H9 (cell line): Measurements from ENCODE around the gene EPB41L2. TPM values are rescaled to one million over a fixed set of nuclear protein-coding genes. Genes with fewer than 3 reads are reported as not detected.
A peak's percentile ranks its signal among the peaks of the same experiment; 100 is the strongest.

Source experiments
- DNase-seq: peaks from one replicate; pipeline ENCODE4 v3.0.0-alpha.2; 2017
- H2AFZ ChIP-seq: one replicate; pipeline ENCODE4 v1.6.1; 2013; ENCODE audit warnings: mild to moderate bottlenecking, low read length, control low read depth, moderate library complexity
- H2AK5ac ChIP-seq: 2 replicates; pipeline ENCODE4 v1.6.1; 2013; ENCODE audit warnings: low read length, control low read depth, mixed read lengths; ENCODE audit not compliant: insufficient read length
- H2BK120ac ChIP-seq: one replicate; pipeline ENCODE4 v1.6.1; 2013; ENCODE audit warnings: low read depth, mild to moderate bottlenecking, low read length, control low read depth, inconsistent platforms; ENCODE audit not compliant: poor library complexity, severe bottlenecking
- H2BK12ac ChIP-seq: 2 replicates; pipeline ENCODE4 v1.6.1; 2013; ENCODE audit warnings: low read length, control low read depth, mixed read lengths, low read depth; ENCODE audit not compliant: insufficient read length
- H2BK15ac ChIP-seq: 2 replicates; pipeline ENCODE4 v1.6.1; 2013; ENCODE audit warnings: low read depth, low read length, control low read depth
- H2BK20ac ChIP-seq: one replicate; pipeline ENCODE4 v1.6.1; 2013; ENCODE audit warnings: low read depth, mild to moderate bottlenecking, low read length, control low read depth, inconsistent platforms; ENCODE audit not compliant: poor library complexity, severe bottlenecking
- H2BK5ac ChIP-seq: 2 replicates; pipeline ENCODE4 v1.6.1; 2013; ENCODE audit warnings: low read length, control low read depth, mixed read lengths; ENCODE audit not compliant: insufficient read length
- H3K14ac ChIP-seq: 2 replicates; pipeline ENCODE4 v1.6.1; 2013; ENCODE audit warnings: low read length, control low read depth; ENCODE audit not compliant: insufficient read depth
- H3K18ac ChIP-seq: 2 replicates; pipeline ENCODE4 v1.6.1; 2013; ENCODE audit warnings: low read depth, mild to moderate bottlenecking, mixed read lengths, low read length, control low read depth; ENCODE audit not compliant: insufficient read length
- H3K23ac ChIP-seq: 2 replicates; pipeline ENCODE4 v1.6.1; 2013; ENCODE audit warnings: low read length, control low read depth, mixed read lengths, low read depth; ENCODE audit not compliant: insufficient read length
- H3K23me2 ChIP-seq: 2 replicates; pipeline ENCODE4 v1.6.1; 2013; ENCODE audit warnings: low read depth, mild to moderate bottlenecking, mixed read lengths, low read length, control low read depth; ENCODE audit not compliant: insufficient read length, poor library complexity, severe bottlenecking
- H3K27ac ChIP-seq: 2 replicates; pipeline ENCODE4 v1.5.1; 2013; ENCODE audit warnings: low read length, control low read depth, mixed read lengths, low read depth; ENCODE audit not compliant: insufficient read length
- H3K27me3 ChIP-seq: 2 replicates; pipeline ENCODE4 v1.6.1; 2013; ENCODE audit warnings: low read length, control low read depth, inconsistent platforms; ENCODE audit not compliant: insufficient read depth
- H3K4ac ChIP-seq: 2 replicates; pipeline ENCODE4 v1.6.1; 2013; ENCODE audit warnings: low read depth, mild to moderate bottlenecking, control low read depth, inconsistent platforms, low read length, moderate library complexity
- H3K4me1 ChIP-seq: 2 replicates; pipeline ENCODE4 v1.6.1; 2013; ENCODE audit warnings: low read length, control low read depth, inconsistent platforms; ENCODE audit not compliant: insufficient read depth
- H3K4me2 ChIP-seq: 2 replicates; pipeline ENCODE4 v1.6.1; 2013; ENCODE audit warnings: low read length, control low read depth, mixed read lengths; ENCODE audit not compliant: insufficient read length, insufficient read depth
- H3K56ac ChIP-seq: 2 replicates; pipeline ENCODE4 v1.6.1; 2013; ENCODE audit warnings: low read depth, mild to moderate bottlenecking, mixed read lengths, low read length, control low read depth; ENCODE audit not compliant: insufficient read length
- H3K79me1 ChIP-seq: 2 replicates; pipeline ENCODE4 v1.6.1; 2013; ENCODE audit warnings: low read depth, mild to moderate bottlenecking, moderate library complexity, low read length, control low read depth, inconsistent platforms; ENCODE audit not compliant: insufficient read depth, poor library complexity, severe bottlenecking
- H3K79me2 ChIP-seq: 2 replicates; pipeline ENCODE4 v1.6.1; 2013; ENCODE audit warnings: low read length, control low read depth, inconsistent platforms; ENCODE audit not compliant: insufficient read depth
- H3K9ac ChIP-seq: 2 replicates; pipeline ENCODE4 v1.6.1; 2013; ENCODE audit warnings: low read length, control low read depth, mixed read lengths; ENCODE audit not compliant: insufficient read length; ENCODE audit errors: extremely low read depth
- H3K9me3 ChIP-seq: one replicate; pipeline ENCODE4 v1.6.1; 2013; ENCODE audit warnings: low read depth, low read length, inconsistent platforms; ENCODE audit not compliant: control insufficient read depth
- H3T11ph ChIP-seq: one replicate; pipeline ENCODE4 v1.6.1; 2013; ENCODE audit warnings: mild to moderate bottlenecking, low read length, control low read depth, inconsistent platforms
- H4K20me1 ChIP-seq: one replicate; pipeline ENCODE4 v1.6.1; 2013; ENCODE audit not compliant: control insufficient read depth, insufficient read length, insufficient read depth
- H4K5ac ChIP-seq: 2 replicates; pipeline ENCODE4 v1.6.1; 2013; ENCODE audit warnings: low read depth, mild to moderate bottlenecking, mixed read lengths, low read length, control low read depth; ENCODE audit not compliant: insufficient read length
- H4K8ac ChIP-seq: replicated peaks from 2 replicates; pipeline ENCODE4 v1.6.1; 2013; ENCODE audit warnings: low read length, control low read depth, mixed read lengths, low read depth; ENCODE audit not compliant: insufficient read length
- H4K91ac ChIP-seq: 2 replicates; pipeline ENCODE4 v1.6.1; 2013; ENCODE audit warnings: low read depth, mild to moderate bottlenecking, moderate library complexity, mixed read lengths, low read length, control low read depth; ENCODE audit not compliant: insufficient read length
- H3K27ac Mint-ChIP-seq, 3 experiments: 2 replicates in 2 of 3; 3 replicates in 1 of 3; pipeline ENCODE4 v1.8.0; 2020 to 2021; ENCODE audit warnings: mixed read lengths in 3 of 3, mild to moderate bottlenecking in 1 of 3, moderate library complexity in 1 of 3
- H3K27me3 Mint-ChIP-seq: 2 replicates; pipeline ENCODE4 v1.8.0; 2021; ENCODE audit warnings: low read depth, mild to moderate bottlenecking, moderate library complexity, mixed read lengths
- H3K36me3 Mint-ChIP-seq, 3 experiments: 2 replicates in 2 of 3; 3 replicates in 1 of 3; pipeline ENCODE4 v1.8.0; 2020 to 2021; ENCODE audit warnings: low read depth in 3 of 3, mixed read lengths in 3 of 3; ENCODE audit not compliant: insufficient read depth in 1 of 3
- H3K4me1 Mint-ChIP-seq, 2 experiments: 2 replicates each; pipeline ENCODE4 v1.8.0; 2020; ENCODE audit warnings: mixed read lengths in 2 of 2
- H3K4me3 Mint-ChIP-seq, 2 experiments: 2 replicates in 1 of 2; 3 replicates in 1 of 2; pipeline ENCODE4 v1.8.0; 2020 to 2021; ENCODE audit warnings: mild to moderate bottlenecking in 2 of 2, mixed read lengths in 2 of 2, moderate library complexity in 1 of 2
- H3K9me3 Mint-ChIP-seq, 2 experiments: 2 replicates in 1 of 2; 3 replicates in 1 of 2; pipeline ENCODE4 v1.8.0; 2020; ENCODE audit warnings: mild to moderate bottlenecking in 2 of 2, mixed read lengths in 2 of 2, moderate library complexity in 1 of 2
- WGBS: extraction: QIAGEN DNeasy Blood & Tissue Kit; methylation state at CpG from one replicate; pipeline ENCODE4 v1.1.7; 2013; ENCODE audit warnings: missing lambda C conversion rate, low lambda C conversion rate, mixed read lengths; ENCODE audit not compliant: insufficient read length; ENCODE audit errors: extremely low coverage; 5-methylcytosine and 5-hydroxymethylcytosine counted together
- total RNA-seq: library from RNA; stranded (reverse); gene quantifications from 2 replicates; pipeline ENCODE4 v1.2.1, GENCODE V29; 2021
- TF ChIP-seq, protein P1 (sequence below): fragments of 200-600 bp; sonication (generic); conservative IDR thresholded peaks from 3 replicates; pipeline ENCODE4 v1.8.0; 2021; ENCODE audit warnings: antibody characterized with exemption, mild to moderate bottlenecking

Gene EPB41L2
- total RNA-seq, 1 experiment from 2014 or later, result 90.2 TPM

DNA sequence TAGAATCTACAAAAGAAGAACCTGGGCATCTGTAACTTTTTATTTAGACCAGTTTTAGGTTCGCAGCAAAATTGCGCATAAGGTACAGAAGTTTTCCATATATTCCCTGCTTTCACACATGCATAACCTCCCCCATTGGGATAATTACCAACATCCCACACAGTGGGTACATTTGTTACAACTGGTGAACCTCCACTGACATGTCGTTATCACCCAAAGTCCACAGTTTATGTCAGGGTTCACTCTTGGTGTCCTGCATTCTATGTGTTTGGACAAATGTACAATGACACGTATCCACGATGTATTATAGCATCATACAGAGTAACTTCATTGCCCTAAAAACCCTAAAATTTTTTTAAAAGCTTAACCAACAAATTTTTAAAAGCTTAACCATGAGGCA, 126.1 kb downstream of the EPB41L2 start:
- Histone ChIP-seq H3K9me3 (no peaks in the 10 kb centered on the region), H2BK12ac (no peak overlapping the region), H2AK5ac (no peak overlapping the region), H3K79me1 (no peaks in the 10 kb centered on the region), H3K18ac (no peak overlapping the region), H3K27me3 (no peaks in the 10 kb centered on the region), H4K8ac (no peak overlapping the region), H3K56ac (no peak overlapping the region), H4K5ac (no peak overlapping the region), H3T11ph (no peak overlapping the region), H2BK15ac (no peak overlapping the region), H3K23me2 (no peaks in the 10 kb centered on the region), H2BK120ac (no peak overlapping the region), H2BK5ac (no peak overlapping the region), H3K23ac (no peak overlapping the region), H3K4ac (no peak overlapping the region), H4K91ac (no peak overlapping the region), H3K14ac (no peak overlapping the region), H3K4me2 (no peak overlapping the region), H3K27ac (no peak overlapping the region), H3K79me2 (peaks cover 2% of the 10 kb centered on the region; the same call in 1 of the 2 replicates), H2AFZ (no peak overlapping the region), H2BK20ac (no peak overlapping the region), H3K9ac (no peak overlapping the region), H4K20me1 (no peaks in the 10 kb centered on the region), H3K4me1 (peaks cover 4% of the 10 kb centered on the region; the same call in 1 of the 2 replicates)
- Mint-ChIP-seq H3K9me3 (no peaks in the 10 kb centered on the region), H3K27me3 (no peaks in the 10 kb centered on the region), H3K27ac (peak overlapping the region in 1 of 3 experiments; percentile 37; a peak in 1 of 7 replicates), H3K36me3 (no peaks in the 10 kb centered on the region; a peak in 1 of 7 replicates), H3K4me3 (no peak overlapping the region), H3K4me1 (peaks cover 23 to 26% of the 10 kb centered on the region in 2 experiments)
- no CpG with 5 or more reads among the region's 5 CpGs for WGBS
- no peak for DNase-seq
- TF ChIP-seq, protein P1, sequence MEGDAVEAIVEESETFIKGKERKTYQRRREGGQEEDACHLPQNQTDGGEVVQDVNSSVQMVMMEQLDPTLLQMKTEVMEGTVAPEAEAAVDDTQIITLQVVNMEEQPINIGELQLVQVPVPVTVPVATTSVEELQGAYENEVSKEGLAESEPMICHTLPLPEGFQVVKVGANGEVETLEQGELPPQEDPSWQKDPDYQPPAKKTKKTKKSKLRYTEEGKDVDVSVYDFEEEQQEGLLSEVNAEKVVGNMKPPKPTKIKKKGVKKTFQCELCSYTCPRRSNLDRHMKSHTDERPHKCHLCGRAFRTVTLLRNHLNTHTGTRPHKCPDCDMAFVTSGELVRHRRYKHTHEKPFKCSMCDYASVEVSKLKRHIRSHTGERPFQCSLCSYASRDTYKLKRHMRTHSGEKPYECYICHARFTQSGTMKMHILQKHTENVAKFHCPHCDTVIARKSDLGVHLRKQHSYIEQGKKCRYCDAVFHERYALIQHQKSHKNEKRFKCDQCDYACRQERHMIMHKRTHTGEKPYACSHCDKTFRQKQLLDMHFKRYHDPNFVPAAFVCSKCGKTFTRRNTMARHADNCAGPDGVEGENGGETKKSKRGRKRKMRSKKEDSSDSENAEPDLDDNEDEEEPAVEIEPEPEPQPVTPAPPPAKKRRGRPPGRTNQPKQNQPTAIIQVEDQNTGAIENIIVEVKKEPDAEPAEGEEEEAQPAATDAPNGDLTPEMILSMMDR, result no peak
